Measurements from ENCODE around the gene GPR161. TPM values are rescaled to one million over a fixed set of nuclear protein-coding genes. Genes with fewer than 3 reads are reported as not detected.

GPR161 gene, protein sequence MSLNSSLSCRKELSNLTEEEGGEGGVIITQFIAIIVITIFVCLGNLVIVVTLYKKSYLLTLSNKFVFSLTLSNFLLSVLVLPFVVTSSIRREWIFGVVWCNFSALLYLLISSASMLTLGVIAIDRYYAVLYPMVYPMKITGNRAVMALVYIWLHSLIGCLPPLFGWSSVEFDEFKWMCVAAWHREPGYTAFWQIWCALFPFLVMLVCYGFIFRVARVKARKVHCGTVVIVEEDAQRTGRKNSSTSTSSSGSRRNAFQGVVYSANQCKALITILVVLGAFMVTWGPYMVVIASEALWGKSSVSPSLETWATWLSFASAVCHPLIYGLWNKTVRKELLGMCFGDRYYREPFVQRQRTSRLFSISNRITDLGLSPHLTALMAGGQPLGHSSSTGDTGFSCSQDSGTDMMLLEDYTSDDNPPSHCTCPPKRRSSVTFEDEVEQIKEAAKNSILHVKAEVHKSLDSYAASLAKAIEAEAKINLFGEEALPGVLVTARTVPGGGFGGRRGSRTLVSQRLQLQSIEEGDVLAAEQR
- 27.2 TPM for total RNA-seq

GRCh38 chr1:168136709-168137514, at the start of gene GPR161:
Gene GPR161 (minus strand): TSS chr1:168136930. CDS start chr1:168104850, 32,080 bp downstream.

GRCh38 chr1:168178638-168179437, 42.1 kb upstream of the GPR161 start, which contains the start of gene TIPRL:
Gene TIPRL (plus strand): TSS chr1:168178962. CDS start chr1:168179078, 116 bp downstream.

Other genes with a start within 250 kb of the GPR161 start
- gene ADCY10, start 222.8 kb downstream of the GPR161 start, total RNA-seq, result 0.49 TPM
- gene DCAF6, start 200.2 kb downstream of the GPR161 start, total RNA-seq, result 73.7 TPM
- gene MPC2, start 199.9 kb downstream of the GPR161 start, total RNA-seq, result 29.9 TPM
- gene TIPRL, start 42.0 kb upstream of the GPR161 start, total RNA-seq, result 53.5 TPM
- 42.2 TPM for gene SFT2D2, start 89.1 kb upstream of the GPR161 start, total RNA-seq
- 1.8 TPM for gene TBX19, start 143.9 kb upstream of the GPR161 start, total RNA-seq